Glutamatergic neuron (in vitro differentiated cells): ENCODE measurements around the gene CERS6. TPM values are rescaled to one million over a fixed set of nuclear protein-coding genes. Genes with fewer than 3 reads are reported as not detected.

Experiments used
- DNase-seq: peaks from one replicate; pipeline ENCODE4 v3.0.0; 2022
- H3K27ac Mint-ChIP-seq: one replicate; pipeline ENCODE4 v1.8.0; 2020; ENCODE audit warnings: mild to moderate bottlenecking, mixed read lengths, inconsistent platforms; ENCODE audit not compliant: unreplicated experiment
- H3K27me3 Mint-ChIP-seq: one replicate; pipeline ENCODE4 v1.8.0; 2020; ENCODE audit warnings: mild to moderate bottlenecking, moderate library complexity, mixed read lengths, inconsistent platforms; ENCODE audit not compliant: unreplicated experiment
- H3K36me3 Mint-ChIP-seq: one replicate; pipeline ENCODE4 v1.8.0; 2020; ENCODE audit warnings: mild to moderate bottlenecking, mixed read lengths, inconsistent platforms; ENCODE audit not compliant: unreplicated experiment
- H3K4me1 Mint-ChIP-seq: one replicate; pipeline ENCODE4 v1.8.0; 2020; ENCODE audit warnings: mild to moderate bottlenecking, low read depth, mixed read lengths, inconsistent platforms; ENCODE audit not compliant: unreplicated experiment
- H3K4me3 Mint-ChIP-seq: one replicate; pipeline ENCODE4 v1.8.0; 2020; ENCODE audit warnings: mild to moderate bottlenecking, mixed read lengths, inconsistent platforms; ENCODE audit not compliant: unreplicated experiment
- H3K9me3 Mint-ChIP-seq: one replicate; pipeline ENCODE4 v1.8.0; 2020; ENCODE audit warnings: mild to moderate bottlenecking, moderate library complexity, mixed read lengths, inconsistent platforms; ENCODE audit not compliant: unreplicated experiment
- total RNA-seq: library from RNA; stranded (reverse); fragmentation: NEBNext Ultra II Directional; extraction: Animal tissue kit (Norgen Biotek cat#: 25700); gene quantifications from one replicate; pipeline ENCODE4 v1.2.1, GENCODE V29; 2021; ENCODE audit not compliant: unreplicated experiment
- TF ChIP-seq, protein P1 (sequence below): fragments of 200-600 bp; sonication (generic); IDR thresholded peaks from one replicate; pipeline ENCODE4 v1.5.0; 2021; ENCODE audit not compliant: partially characterized antibody, unreplicated experiment

Gene CERS6
- total RNA-seq, 1 donor from 2014 or later, result 143 TPM

- TF ChIP-seq, protein P1, sequence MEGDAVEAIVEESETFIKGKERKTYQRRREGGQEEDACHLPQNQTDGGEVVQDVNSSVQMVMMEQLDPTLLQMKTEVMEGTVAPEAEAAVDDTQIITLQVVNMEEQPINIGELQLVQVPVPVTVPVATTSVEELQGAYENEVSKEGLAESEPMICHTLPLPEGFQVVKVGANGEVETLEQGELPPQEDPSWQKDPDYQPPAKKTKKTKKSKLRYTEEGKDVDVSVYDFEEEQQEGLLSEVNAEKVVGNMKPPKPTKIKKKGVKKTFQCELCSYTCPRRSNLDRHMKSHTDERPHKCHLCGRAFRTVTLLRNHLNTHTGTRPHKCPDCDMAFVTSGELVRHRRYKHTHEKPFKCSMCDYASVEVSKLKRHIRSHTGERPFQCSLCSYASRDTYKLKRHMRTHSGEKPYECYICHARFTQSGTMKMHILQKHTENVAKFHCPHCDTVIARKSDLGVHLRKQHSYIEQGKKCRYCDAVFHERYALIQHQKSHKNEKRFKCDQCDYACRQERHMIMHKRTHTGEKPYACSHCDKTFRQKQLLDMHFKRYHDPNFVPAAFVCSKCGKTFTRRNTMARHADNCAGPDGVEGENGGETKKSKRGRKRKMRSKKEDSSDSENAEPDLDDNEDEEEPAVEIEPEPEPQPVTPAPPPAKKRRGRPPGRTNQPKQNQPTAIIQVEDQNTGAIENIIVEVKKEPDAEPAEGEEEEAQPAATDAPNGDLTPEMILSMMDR, result no peak
These were observed 131.2 kb downstream of the CERS6 start for GRCh38 chr2:168587307-168587706.

DNA sequence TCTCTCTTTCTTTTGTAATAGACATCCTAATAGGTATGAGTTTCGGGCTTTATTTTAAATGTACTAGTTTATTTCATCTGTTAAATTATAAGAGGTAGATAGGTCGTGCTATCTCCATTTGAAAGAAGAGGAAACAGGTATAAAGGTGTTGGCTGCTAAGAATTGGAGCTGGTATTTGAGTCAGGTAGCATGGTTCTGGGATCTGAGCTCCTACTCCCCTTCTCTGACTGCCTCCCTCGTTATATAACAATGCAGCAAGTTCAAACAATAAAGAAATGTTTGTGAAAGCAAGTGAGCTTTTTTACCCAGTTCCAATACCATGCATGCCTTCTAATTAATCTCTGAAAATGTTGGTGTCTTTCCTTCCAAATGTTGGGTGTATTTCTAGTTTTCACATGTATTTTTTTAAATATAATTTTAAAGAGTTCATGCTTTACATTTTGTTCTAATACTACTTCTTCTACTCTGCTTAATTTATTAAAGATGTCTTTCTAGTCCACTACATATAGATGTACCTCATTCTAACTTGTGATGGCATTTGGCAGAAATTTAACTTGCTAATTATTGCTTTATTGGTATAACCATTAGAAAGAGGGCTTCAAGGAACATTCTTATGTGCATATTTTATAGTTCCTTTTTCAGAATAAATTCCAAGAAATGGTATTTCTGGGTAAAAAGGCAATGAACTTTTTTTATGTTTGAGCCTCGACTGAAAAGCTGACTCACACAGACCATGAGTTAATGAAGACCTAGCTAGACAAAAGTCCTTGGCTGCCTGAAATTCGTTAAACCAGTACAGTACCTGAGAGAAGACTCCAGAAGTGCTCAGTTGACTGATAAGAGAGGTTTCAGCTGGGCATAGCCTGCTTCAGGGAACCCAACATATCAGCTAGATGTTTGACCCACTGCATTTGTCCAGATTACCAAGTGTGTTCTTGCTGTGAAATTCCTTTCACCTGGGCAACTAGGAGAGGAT lies 133.5 kb downstream of the CERS6 start:
- Mint-ChIP-seq H3K4me1 (peaks cover 16% of the 10 kb centered on the region), H3K27me3 (no peaks in the 10 kb centered on the region), H3K4me3 (no peak overlapping the region), H3K27ac (no peak overlapping the region), H3K36me3 (no peaks in the 10 kb centered on the region), H3K9me3 (peaks cover 4% of the 10 kb centered on the region)
- TF ChIP-seq, protein P1, result no peak
- DNase-seq, result no peak

More at GRCh38 chr2:168587307-168587706, 131.2 kb downstream of the CERS6 start:
- Mint-ChIP-seq H3K4me1 (peaks cover 27% of the 10 kb centered on the region), H3K36me3 (no peaks in the 10 kb centered on the region), H3K27me3 (peaks cover 3% of the 10 kb centered on the region), H3K27ac (no peak overlapping the region), H3K9me3 (peaks cover 4% of the 10 kb centered on the region), H3K4me3 (no peak overlapping the region)
- DNase-seq, result no peak

DNA sequence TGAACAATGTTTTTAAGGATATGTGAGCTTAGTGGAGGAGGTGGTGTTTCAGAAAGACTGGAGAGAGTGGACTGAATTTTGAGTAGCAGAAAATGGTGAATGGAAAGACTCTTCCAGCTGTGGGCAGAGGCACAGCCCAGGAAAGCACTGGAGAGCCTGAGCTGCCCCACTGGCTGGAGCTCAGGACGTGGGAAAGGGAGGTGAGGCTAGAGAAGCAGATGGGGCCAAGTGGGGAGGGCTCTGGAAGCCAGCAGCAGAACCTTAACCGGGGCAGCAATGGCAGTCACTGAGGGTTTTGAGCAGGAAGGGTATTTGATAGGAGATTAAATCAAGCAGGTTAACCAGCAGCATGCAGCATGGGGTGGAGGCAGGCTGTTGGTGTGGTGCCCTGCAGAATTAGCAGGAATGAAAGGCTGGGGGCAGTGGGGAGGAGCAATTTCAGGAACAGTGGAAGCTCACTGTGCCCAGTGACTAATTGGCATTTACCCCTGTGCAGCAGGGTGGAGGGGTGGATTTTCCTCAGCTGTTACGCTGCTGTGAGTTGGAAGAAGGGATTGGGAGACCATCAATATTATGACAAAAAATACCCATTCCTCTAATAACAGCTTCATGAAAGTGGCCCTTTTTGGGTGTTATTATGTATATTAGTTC lies 136.2 kb downstream of the CERS6 start:
- Mint-ChIP-seq H3K27me3 (no peaks in the 10 kb centered on the region), H3K36me3 (no peaks in the 10 kb centered on the region), H3K4me1 (peaks cover 18% of the 10 kb centered on the region), H3K9me3 (peaks cover 4% of the 10 kb centered on the region), H3K27ac (peak overlapping the region; percentile 1), H3K4me3 (no peak overlapping the region)
- TF ChIP-seq, protein P1, result no peak
- no peak for DNase-seq

- H3K9me3 Mint-ChIP-seq, result peaks cover 4% of the 10 kb centered on the region
- peaks cover 24% of the 10 kb centered on the region for H3K4me1 Mint-ChIP-seq
- TF ChIP-seq, protein P1, result no peak
- H3K36me3 Mint-ChIP-seq, result no peaks in the 10 kb centered on the region
- H3K4me3 Mint-ChIP-seq, result no peak overlapping the region
- H3K27ac Mint-ChIP-seq, result no peak overlapping the region
- no peak for DNase-seq
- no peaks in the 10 kb centered on the region for H3K27me3 Mint-ChIP-seq
These were observed 137.6 kb downstream of the CERS6 start for GRCh38 chr2:168593713-168594112.
